Measurements from ENCODE around the gene ATP10A. TPM values are rescaled to one million over a fixed set of nuclear protein-coding genes. Genes with fewer than 3 reads are reported as not detected.

Gene ATP10A
- polyA plus RNA-seq, 1 experiment: 3.5 TPM

DNA sequence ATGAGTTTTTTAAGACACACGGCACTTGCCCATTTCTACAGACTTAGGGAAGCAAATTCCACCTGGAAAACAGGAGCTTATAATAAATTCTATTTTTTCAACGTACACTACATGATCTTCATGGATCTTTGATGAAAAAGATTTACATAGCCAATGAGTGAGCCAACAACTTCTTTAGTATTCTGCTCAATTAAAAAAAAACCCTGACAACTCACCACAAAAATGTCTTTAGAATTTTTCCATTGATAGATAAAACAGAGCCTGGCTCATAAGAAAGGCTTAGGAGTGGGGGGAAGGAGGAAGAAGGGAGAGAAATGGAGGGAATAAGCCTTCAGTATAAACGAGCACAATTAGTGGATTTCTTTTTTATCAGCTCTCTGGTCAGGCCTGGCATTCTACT lies 126.7 kb downstream of the ATP10A start:
- TF ChIP-seq, protein P1, sequence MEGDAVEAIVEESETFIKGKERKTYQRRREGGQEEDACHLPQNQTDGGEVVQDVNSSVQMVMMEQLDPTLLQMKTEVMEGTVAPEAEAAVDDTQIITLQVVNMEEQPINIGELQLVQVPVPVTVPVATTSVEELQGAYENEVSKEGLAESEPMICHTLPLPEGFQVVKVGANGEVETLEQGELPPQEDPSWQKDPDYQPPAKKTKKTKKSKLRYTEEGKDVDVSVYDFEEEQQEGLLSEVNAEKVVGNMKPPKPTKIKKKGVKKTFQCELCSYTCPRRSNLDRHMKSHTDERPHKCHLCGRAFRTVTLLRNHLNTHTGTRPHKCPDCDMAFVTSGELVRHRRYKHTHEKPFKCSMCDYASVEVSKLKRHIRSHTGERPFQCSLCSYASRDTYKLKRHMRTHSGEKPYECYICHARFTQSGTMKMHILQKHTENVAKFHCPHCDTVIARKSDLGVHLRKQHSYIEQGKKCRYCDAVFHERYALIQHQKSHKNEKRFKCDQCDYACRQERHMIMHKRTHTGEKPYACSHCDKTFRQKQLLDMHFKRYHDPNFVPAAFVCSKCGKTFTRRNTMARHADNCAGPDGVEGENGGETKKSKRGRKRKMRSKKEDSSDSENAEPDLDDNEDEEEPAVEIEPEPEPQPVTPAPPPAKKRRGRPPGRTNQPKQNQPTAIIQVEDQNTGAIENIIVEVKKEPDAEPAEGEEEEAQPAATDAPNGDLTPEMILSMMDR (IDR thresholded peaks at IDR 0.05; ENCODE audit: low read depth, low read length): no peak
- H3K27me3 ChIP-seq (ENCODE audit: control insufficient read depth, insufficient read depth, low read length): no peaks in the 10 kb centered on the region
- no peaks in the 10 kb centered on the region; the same call in 1 of the 2 replicates for H3K9me3 ChIP-seq (ENCODE audit: control insufficient read depth, insufficient read depth, low read length)
- no peak for DNase-seq (ENCODE audit: low read depth, low spot score)
- no peak overlapping the region for H3K27ac ChIP-seq (ENCODE audit: low read depth, low read length)
- no peak overlapping the region for H3K4me3 ChIP-seq (ENCODE audit: low read depth, low read length)
- ChIA-PET CTCF (interaction anchor here (1.6 kb wide), 1 partner anchor 197 kb away, joined by 5 read pairs; no protein-coding TSS in a partner anchor), POLR2A (no interaction called here)

DNA sequence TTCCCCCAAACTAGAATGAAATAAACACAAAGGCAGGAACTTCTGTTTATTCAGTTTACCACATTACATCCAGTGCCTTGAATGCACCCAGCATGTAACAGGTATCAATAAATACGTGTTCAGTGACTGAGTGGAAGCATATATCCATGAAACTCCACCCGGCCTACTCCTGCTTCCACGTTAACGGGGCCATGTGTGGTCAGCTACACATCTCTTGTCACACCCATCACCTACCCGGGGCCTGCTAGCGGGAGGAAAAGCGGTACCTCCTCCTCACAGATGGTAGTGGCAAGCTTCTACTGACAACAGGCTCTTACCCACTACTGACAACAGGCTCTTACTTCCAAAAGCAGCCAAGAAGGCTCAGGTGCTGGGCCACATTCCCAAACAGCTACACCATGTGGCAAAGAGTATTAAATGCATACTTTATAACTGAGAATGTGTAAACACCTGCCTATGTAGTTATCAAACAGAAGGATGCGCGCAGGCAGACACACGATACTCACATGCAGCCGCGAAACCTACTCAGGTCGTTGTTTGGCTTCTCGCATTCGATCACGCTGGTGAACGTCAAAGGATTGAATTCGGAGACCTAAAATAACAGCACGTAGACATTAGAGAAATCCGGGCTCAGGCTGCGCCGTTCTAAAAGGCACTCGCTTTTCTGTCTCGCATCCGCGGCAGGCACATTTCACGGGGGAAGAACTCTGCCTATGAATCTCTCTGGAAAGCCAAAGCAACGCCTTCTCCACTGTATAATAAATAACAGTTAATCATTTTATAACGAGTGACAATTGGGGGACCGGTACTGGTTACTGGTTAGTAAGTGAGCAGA lies 127.4 kb downstream of the ATP10A start:
- no peaks in the 10 kb centered on the region for H3K27me3 ChIP-seq (ENCODE audit: control insufficient read depth, insufficient read depth, low read length)
- no peak overlapping the region for H3K27ac ChIP-seq (ENCODE audit: low read depth, low read length)
- POLR2A ChIA-PET: no interaction called here
- no peak overlapping the region for H3K4me3 ChIP-seq (ENCODE audit: low read depth, low read length)
- no peak for DNase-seq (ENCODE audit: low read depth, low spot score)
- H3K9me3 ChIP-seq (ENCODE audit: control insufficient read depth, insufficient read depth, low read length): no peaks in the 10 kb centered on the region; the same call in 1 of the 2 replicates
- TF ChIP-seq, protein P1 (IDR thresholded peaks at IDR 0.05; ENCODE audit: low read depth, low read length): no peak
- CTCF ChIA-PET: interaction anchor here (1.6 kb wide), 1 partner anchor 198 kb away, joined by 5 read pairs; no protein-coding TSS in a partner anchor

DNA sequence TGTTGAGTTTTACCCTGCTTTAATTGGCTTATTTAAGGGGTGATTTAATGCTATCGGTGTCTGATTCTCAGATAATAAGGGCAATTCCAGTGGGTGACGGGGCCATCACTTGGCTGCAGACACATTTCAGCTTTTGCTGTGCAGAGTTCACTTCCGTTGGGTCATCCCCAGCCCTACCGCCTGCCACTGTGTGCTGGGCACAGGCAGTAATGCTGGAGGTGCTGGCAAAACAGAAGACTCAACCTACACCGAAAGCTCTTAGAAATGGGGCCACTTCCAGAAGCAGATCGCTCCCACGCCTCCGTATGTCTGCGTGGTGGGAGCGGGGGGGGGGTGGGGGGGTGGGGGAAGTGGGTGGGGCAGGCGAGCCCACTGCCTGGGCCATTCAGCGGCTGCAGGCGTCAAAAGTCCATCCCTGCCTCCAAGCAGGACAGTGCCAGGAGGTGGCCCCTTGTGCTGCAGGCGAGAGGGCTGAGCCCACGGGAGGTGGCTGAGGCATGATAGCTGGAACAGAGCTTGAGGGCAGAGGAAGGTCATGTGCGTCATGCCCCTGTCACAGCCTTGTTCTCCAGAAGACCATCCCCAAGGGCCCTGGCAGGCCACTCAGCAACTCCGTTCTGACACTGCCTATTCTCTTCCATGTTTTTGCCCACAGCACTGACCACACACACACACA lies 128.3 kb downstream of the ATP10A start:
- Histone ChIP-seq H3K4me3 (ENCODE audit: low read depth, low read length) (no peak overlapping the region), H3K9me3 (ENCODE audit: control insufficient read depth, insufficient read depth, low read length) (no peaks in the 10 kb centered on the region; the same call in 1 of the 2 replicates), H3K27ac (ENCODE audit: low read depth, low read length) (no peak overlapping the region), H3K27me3 (ENCODE audit: control insufficient read depth, insufficient read depth, low read length) (no peaks in the 10 kb centered on the region)
- no peak for DNase-seq (ENCODE audit: low read depth, low spot score)
- ChIA-PET POLR2A (no interaction called here), CTCF (no interaction called here)
- TF ChIP-seq, protein P1 (IDR thresholded peaks at IDR 0.05; ENCODE audit: low read depth, low read length): no peak

DNA sequence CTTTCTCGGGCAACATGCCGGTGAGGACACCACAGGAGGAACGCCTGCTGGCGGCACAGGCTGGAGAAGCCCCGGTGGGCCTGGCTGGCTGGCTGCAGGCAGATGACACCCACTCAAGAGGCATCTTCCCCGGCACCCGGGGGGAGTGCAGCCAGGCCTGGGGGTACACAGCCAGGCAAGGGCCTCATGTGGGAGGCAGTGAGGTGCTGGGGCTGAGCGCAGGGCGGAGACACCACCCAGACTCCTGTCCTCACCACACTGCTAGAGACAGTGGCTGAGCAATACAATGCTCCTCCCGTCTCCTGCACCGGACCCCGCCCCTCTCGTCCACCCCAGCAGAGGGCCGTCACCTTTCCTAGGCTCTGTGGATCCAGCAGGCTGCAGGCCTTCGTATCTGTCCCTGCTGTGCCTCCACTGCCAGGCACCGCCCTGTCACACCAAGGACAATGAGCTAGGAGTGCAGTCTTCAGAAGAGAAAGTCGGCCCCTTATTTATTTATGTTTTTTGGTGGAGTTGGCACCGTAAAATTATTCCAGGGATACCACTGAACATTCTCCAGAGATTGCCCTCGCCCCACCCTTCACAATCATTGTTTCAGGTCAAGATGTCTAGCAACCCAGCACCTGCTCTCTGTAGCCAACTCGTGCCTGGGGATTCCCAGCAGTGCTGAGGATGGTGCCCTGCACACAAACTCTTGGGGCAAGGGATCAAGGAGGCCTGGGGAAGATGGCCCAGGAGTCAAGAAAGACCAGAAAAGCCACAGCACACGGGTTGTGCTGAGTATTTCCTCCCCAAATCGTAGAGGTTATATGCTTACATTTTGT lies 129.1 kb downstream of the ATP10A start:
- no peak overlapping the region for H3K4me3 ChIP-seq (ENCODE audit: low read depth, low read length)
- no peaks in the 10 kb centered on the region for H3K27me3 ChIP-seq (ENCODE audit: control insufficient read depth, insufficient read depth, low read length)
- H3K27ac ChIP-seq (ENCODE audit: low read depth, low read length): no peak overlapping the region
- no peaks in the 10 kb centered on the region; the same call in 1 of the 2 replicates for H3K9me3 ChIP-seq (ENCODE audit: control insufficient read depth, insufficient read depth, low read length)
- CTCF ChIA-PET: no interaction called here
- TF ChIP-seq, protein P1 (IDR thresholded peaks at IDR 0.05; ENCODE audit: low read depth, low read length): no peak
- POLR2A ChIA-PET: no interaction called here
- no peak for DNase-seq (ENCODE audit: low read depth, low spot score)

Data from AG04450 (cell line).